HG03520 (cell line): ENCODE results near the gene NFRKB.

Experiments used
- ATAC-seq: cut with Tn5 transposase; IDR thresholded peaks from one replicate; pipeline ENCODE4 v1.9.1; 2021; ENCODE audit warnings: mild to moderate bottlenecking, moderate library complexity; ENCODE audit not compliant: unreplicated experiment

Gene NFRKB

DNA sequence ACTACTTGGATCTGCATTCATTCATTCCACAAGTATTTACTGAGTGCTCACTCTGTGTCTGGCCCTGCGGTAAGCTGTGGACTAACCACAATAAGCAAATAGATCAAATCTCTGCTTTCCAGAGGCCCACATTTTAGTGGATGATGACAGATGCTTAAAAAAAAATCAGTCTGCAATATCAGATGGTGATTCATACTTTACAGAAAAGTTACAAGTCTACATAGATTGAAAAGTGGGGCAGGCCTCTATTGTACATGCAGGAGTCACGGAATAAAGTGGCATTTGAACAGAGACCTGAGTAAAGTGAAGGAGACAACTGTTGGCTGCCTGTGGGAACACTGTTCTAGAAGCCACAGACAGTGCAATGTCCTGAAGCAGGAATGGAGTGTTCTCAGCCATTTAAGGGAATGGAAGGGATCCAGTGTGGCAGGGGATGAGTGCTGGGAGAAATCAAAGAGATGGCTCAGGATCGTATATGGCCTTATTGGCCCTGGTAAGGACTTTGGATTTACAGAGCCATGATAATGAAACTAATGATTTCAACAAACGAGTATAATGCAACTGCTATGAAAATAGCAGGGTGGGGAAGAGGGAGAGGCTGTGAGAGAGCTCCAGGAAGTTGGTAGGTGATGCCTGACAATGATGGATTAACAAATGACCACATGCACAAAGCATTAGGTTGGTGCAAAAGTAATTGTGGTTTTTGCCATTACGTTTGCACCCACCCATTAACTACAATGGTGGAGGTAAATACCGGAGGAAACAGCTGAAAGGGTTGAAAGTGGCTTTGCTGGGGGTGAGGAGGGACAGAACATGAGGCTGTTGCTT, 48.7 kb downstream of the NFRKB start:
- ATAC-seq, result no peak
